GM13977 (cell line): ENCODE measurements around the gene HCST.

Source experiments
- DNase-seq: peaks from one replicate; pipeline ENCODE4 v3.0.0; 2012; ENCODE audit warnings: low spot score
- in situ Hi-C: fragments of 300-500 bp; cut with MboI; formaldehyde crosslinking; loops from one replicate; pipeline ENCODE4 v1.12.0; 2022; ENCODE audit warnings: low sequenced_read_pairs, low pct_unique_long_range_greater_than_20kb, mixed read lengths, inconsistent platforms; ENCODE audit not compliant: unreplicated experiment
- TF ChIP-seq, protein P1 (sequence below): IDR thresholded peaks from 2 replicates; pipeline ENCODE4 v1.5.1; 2012; ENCODE audit warnings: mild to moderate bottlenecking, control low read depth; ENCODE audit not compliant: insufficient read depth; ENCODE audit errors: extremely low read depth, missing control alignments

HCST gene

DNA sequence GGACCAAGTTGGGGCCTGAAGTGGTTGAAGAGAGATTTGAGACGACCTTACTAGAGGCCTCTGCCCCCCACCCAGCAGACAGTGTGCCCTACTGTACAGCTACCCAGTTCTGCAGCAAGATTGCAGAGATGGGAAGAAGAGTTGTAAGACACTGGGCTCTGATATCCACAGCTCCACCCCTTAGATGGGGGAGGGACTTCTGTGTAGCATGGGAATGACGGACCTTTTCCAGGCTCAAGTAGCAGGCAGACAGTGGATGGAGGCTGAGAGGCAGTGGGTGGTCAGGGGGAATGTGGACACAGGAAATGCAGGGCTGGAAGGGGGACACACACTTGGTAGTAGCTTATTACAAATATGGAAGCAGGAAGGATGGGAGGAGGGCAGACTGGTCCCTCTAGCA lies 46.8 kb downstream of the HCST start:
- DNase-seq, result no peak
- TF ChIP-seq, protein P1, sequence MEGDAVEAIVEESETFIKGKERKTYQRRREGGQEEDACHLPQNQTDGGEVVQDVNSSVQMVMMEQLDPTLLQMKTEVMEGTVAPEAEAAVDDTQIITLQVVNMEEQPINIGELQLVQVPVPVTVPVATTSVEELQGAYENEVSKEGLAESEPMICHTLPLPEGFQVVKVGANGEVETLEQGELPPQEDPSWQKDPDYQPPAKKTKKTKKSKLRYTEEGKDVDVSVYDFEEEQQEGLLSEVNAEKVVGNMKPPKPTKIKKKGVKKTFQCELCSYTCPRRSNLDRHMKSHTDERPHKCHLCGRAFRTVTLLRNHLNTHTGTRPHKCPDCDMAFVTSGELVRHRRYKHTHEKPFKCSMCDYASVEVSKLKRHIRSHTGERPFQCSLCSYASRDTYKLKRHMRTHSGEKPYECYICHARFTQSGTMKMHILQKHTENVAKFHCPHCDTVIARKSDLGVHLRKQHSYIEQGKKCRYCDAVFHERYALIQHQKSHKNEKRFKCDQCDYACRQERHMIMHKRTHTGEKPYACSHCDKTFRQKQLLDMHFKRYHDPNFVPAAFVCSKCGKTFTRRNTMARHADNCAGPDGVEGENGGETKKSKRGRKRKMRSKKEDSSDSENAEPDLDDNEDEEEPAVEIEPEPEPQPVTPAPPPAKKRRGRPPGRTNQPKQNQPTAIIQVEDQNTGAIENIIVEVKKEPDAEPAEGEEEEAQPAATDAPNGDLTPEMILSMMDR, result no peak
- in situ Hi-C loops, result no loop called here
